Urothelium cell line (cell line): ENCODE results near the gene C8A.

Source experiments
- DNase-seq: peaks from one replicate; pipeline ENCODE4 v3.0.0; 2011; ENCODE audit warnings: low spot score, mixed read lengths
- FAIRE-seq: peaks from 2 replicates; lab custom pipeline; 2011; peaks lifted over from hg19 to GRCh38; lab: Jason Lieb, UNC

C8A gene

GRCh38 chr1:56922507-56922906 is 67.9 kb downstream of the C8A start:
- FAIRE-seq: no peak
- DNase-seq: no peak

GRCh38 chr1:56923201-56923600 is 68.6 kb downstream of the C8A start:
- FAIRE-seq (no peak), DNase-seq (no peak)

- no peak for FAIRE-seq
- no peak for DNase-seq
Observed at GRCh38 chr1:56924116-56924515, 69.5 kb downstream of the C8A start.

- no peak for DNase-seq
- FAIRE-seq: no peak
Observed at GRCh38 chr1:56925193-56925592, 70.6 kb downstream of the C8A start.

- no peak for DNase-seq
- FAIRE-seq: no peak
Observed at GRCh38 chr1:56927171-56927570, 72.6 kb downstream of the C8A start.

GRCh38 chr1:56927986-56928385 is 73.4 kb downstream of the C8A start:
- no peak for FAIRE-seq

GRCh38 chr1:56929492-56929891 is 74.9 kb downstream of the C8A start:
- no peak for DNase-seq
- FAIRE-seq: no peak

More at GRCh38 chr1:56927986-56928385, 73.4 kb downstream of the C8A start:
- no peak for DNase-seq

- DNase-seq (no peak), FAIRE-seq (no peak)
Observed at GRCh38 chr1:56931211-56931610, 76.6 kb downstream of the C8A start.

- DNase-seq (no peak), FAIRE-seq (no peak)
Observed at GRCh38 chr1:56931686-56932085, 77.1 kb downstream of the C8A start.

- FAIRE-seq (no peak), DNase-seq (no peak)
Observed at GRCh38 chr1:56933161-56933560, 78.6 kb downstream of the C8A start.

- DNase-seq: no peak
- FAIRE-seq: no peak
Observed at GRCh38 chr1:56933606-56934005, 79.0 kb downstream of the C8A start.

- no peak for FAIRE-seq
- DNase-seq: no peak
Observed at GRCh38 chr1:56934430-56935060, 79.9 kb downstream of the C8A start.

- FAIRE-seq (no peak), DNase-seq (no peak)
Observed at GRCh38 chr1:56938646-56939045, 84.0 kb downstream of the C8A start.

- no peak for FAIRE-seq
- DNase-seq: no peak
Observed at GRCh38 chr1:56939209-56939608, 84.6 kb downstream of the C8A start.

- DNase-seq: no peak
- no peak for FAIRE-seq
Observed at GRCh38 chr1:56940039-56940438, 85.4 kb downstream of the C8A start.

GRCh38 chr1:56948403-56949023 is 93.9 kb downstream of the C8A start:
- DNase-seq (no peak), FAIRE-seq (no peak)

GRCh38 chr1:56952501-56952900 is 97.9 kb downstream of the C8A start:
- no peak for DNase-seq
- no peak for FAIRE-seq

- FAIRE-seq: no peak
- no peak for DNase-seq
Observed at GRCh38 chr1:56953386-56953785, 98.8 kb downstream of the C8A start.

- FAIRE-seq (no peak), DNase-seq (no peak)
Observed at GRCh38 chr1:56954664-56955063, 100.1 kb downstream of the C8A start.

GRCh38 chr1:56957931-56958330 is 103.3 kb downstream of the C8A start:
- FAIRE-seq (no peak), DNase-seq (no peak)

- FAIRE-seq (no peak), DNase-seq (no peak)
Observed at GRCh38 chr1:56958526-56958925, 103.9 kb downstream of the C8A start.

GRCh38 chr1:56961426-56961825 is 106.8 kb downstream of the C8A start:
- no peak for DNase-seq
- no peak for FAIRE-seq

GRCh38 chr1:56963667-56964066 is 109.1 kb downstream of the C8A start:
- DNase-seq: no peak
- FAIRE-seq: no peak
